ENCODE data around the gene ZNF407.

The ZNF407 gene

DNA sequence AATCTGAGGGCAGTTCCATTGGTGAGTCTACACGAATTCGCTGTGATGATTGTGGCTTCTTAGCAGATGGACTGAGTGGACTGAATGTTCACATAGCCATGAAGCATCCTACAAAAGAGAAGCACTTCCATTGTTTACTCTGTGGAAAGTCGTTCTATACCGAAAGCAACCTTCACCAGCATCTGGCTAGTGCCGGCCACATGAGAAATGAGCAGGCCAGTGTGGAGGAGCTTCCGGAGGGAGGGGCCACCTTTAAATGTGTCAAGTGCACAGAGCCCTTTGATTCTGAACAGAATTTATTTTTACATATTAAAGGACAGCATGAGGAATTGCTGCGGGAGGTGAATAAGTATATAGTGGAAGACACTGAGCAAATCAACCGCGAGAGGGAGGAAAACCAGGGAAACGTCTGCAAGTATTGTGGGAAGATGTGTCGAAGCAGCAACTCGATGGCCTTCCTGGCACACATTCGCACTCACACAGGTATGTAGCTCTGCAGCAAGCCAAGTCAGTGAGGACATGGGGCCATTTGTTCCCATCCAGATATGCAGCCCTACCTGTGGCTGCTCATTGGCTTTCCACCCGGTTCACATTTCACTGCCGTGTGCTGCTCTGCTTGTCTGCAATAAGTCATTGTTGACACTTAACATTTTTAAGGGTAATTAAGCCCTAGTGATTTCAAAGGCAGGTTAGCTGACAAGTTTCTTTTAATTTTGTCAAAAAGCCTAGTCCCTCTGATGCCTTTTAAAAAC, 37.7 kb downstream of the ZNF407 start:
- Histone ChIP-seq H3K9me3 (ENCODE audit: control insufficient read depth, insufficient read depth, low read length) (no peaks in the 10 kb centered on the region), H3K4me1 (ENCODE audit: control insufficient read depth, low read length) (no peaks in the 10 kb centered on the region), H3K4me3 (ENCODE audit: low read length) (no peak overlapping the region), H4K20me1 (ENCODE audit: control insufficient read depth, insufficient read depth, low read depth, low read length) (no peaks in the 10 kb centered on the region), H3K4me2 (ENCODE audit: low read length) (no peak overlapping the region), H3K27me3 (ENCODE audit: control insufficient read depth, low read length) (no peaks in the 10 kb centered on the region), H3K27ac (ENCODE audit: low read depth, low read length) (no peak overlapping the region), H3F3A (ENCODE audit: control insufficient read depth, insufficient read depth) (no peaks in the 10 kb centered on the region), H3K36me3 (ENCODE audit: control insufficient read depth, low read length) (peaks cover 35% of the 10 kb centered on the region), H3K79me2 (ENCODE audit: control insufficient read depth, low read length) (no peaks in the 10 kb centered on the region), H3K9me2 (replicated peaks; ENCODE audit: control insufficient read depth, low read length) (no peaks in the 10 kb centered on the region)
- TF ChIP-seq EZH2phosphoT487 (IDR thresholded peaks at IDR 0.05; ENCODE audit: borderline replicate concordance, low read length): no peak
- TF ChIP-seq CTCF (IDR thresholded peaks at IDR 0.05; ENCODE audit: low read depth, low read length, poor library complexity, severe bottlenecking): no peak

DNA sequence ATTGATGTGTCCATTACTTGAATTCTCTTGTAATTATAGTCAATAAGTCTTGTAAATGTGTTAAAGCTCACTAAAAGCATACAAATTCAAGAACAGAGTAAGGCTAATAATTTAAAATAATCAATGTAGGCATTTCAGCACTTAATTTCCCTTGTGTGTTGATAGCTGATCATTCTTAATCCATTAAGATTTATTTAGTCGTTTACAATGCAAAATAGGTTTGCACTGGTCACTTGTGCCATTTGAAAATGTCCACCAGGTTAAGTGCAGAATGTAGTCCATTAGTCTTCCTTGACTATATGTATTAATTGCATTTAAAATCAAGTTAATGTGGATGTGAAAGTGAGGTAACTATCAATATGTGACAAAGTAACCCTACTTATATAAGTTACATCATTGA, 39.4 kb downstream of the ZNF407 start:
- Histone ChIP-seq H3K79me2 (ENCODE audit: control insufficient read depth, low read length) (no peaks in the 10 kb centered on the region), H3K4me2 (ENCODE audit: low read length) (no peak overlapping the region), H4K20me1 (ENCODE audit: control insufficient read depth, insufficient read depth, low read depth, low read length) (no peaks in the 10 kb centered on the region), H3F3A (ENCODE audit: control insufficient read depth, insufficient read depth) (no peaks in the 10 kb centered on the region), H3K4me1 (ENCODE audit: control insufficient read depth, low read length) (no peaks in the 10 kb centered on the region), H3K9me3 (ENCODE audit: control insufficient read depth, insufficient read depth, low read length) (no peaks in the 10 kb centered on the region), H3K4me3 (ENCODE audit: low read length) (no peak overlapping the region), H3K27me3 (ENCODE audit: control insufficient read depth, low read length) (no peaks in the 10 kb centered on the region), H3K9me2 (replicated peaks; ENCODE audit: control insufficient read depth, low read length) (no peaks in the 10 kb centered on the region), H3K36me3 (ENCODE audit: control insufficient read depth, low read length) (peaks cover 26% of the 10 kb centered on the region), H3K27ac (ENCODE audit: low read depth, low read length) (no peak overlapping the region)
- TF ChIP-seq EZH2phosphoT487 (IDR thresholded peaks at IDR 0.05; ENCODE audit: borderline replicate concordance, low read length): no peak
- TF ChIP-seq CTCF (IDR thresholded peaks at IDR 0.05; ENCODE audit: low read depth, low read length, poor library complexity, severe bottlenecking): no peak

GRCh38 chr18:74638210-74638609, 40.5 kb downstream of the ZNF407 start:
- H3K79me2 ChIP-seq (ENCODE audit: control insufficient read depth, low read length): no peaks in the 10 kb centered on the region
- H3K4me1 ChIP-seq (ENCODE audit: control insufficient read depth, low read length): no peaks in the 10 kb centered on the region
- no peaks in the 10 kb centered on the region for H3F3A ChIP-seq (ENCODE audit: control insufficient read depth, insufficient read depth)
- H3K9me2 ChIP-seq (replicated peaks; ENCODE audit: control insufficient read depth, low read length): no peaks in the 10 kb centered on the region
- TF ChIP-seq CTCF (IDR thresholded peaks at IDR 0.05; ENCODE audit: low read depth, low read length, poor library complexity, severe bottlenecking): no peak
- no peak for TF ChIP-seq EZH2phosphoT487 (IDR thresholded peaks at IDR 0.05; ENCODE audit: borderline replicate concordance, low read length)
- no peaks in the 10 kb centered on the region for H3K27me3 ChIP-seq (ENCODE audit: control insufficient read depth, low read length)
- H3K9me3 ChIP-seq (ENCODE audit: control insufficient read depth, insufficient read depth, low read length): no peaks in the 10 kb centered on the region
- H3K27ac ChIP-seq (ENCODE audit: low read depth, low read length): no peak overlapping the region
- peaks cover 16% of the 10 kb centered on the region for H3K36me3 ChIP-seq (ENCODE audit: control insufficient read depth, low read length)
- no peak overlapping the region for H3K4me2 ChIP-seq (ENCODE audit: low read length)
- H3K4me3 ChIP-seq (ENCODE audit: low read length): no peak overlapping the region
- H4K20me1 ChIP-seq (ENCODE audit: control insufficient read depth, insufficient read depth, low read depth, low read length): no peaks in the 10 kb centered on the region
